Measurements from ENCODE around the gene APOC4. TPM values are rescaled to one million over a fixed set of nuclear protein-coding genes. Genes with fewer than 3 reads are reported as not detected.
A peak's percentile ranks its signal among the peaks of the same experiment; 100 is the strongest.
"Not testable (repeated sequence)": the region's sequence is repeated elsewhere in the genome, so short reads cannot be mapped to it uniquely, and the experiment has no call there.

The APOC4 gene
- polyA plus RNA-seq, 1 donor: not detected

- DNase-seq: peak; percentile 90
Observed at GRCh38 chr19:44914433-44915206, 27.4 kb upstream of the APOC4 start, which contains the start of gene APOC1. TSS of gene APOC1 (plus strand) at chr19:44914608. CDS start at chr19:44914892, 284 bp downstream.

- no peak for DNase-seq
Observed at GRCh38 chr19:44924243-44924725, 17.8 kb upstream of the APOC4 start.

- peak; percentile 54 for DNase-seq
Observed at GRCh38 chr19:44925114-44925891, 16.7 kb upstream of the APOC4 start.

- DNase-seq: not testable (repeated sequence)
Observed at GRCh38 chr19:44926245-44927077, 15.6 kb upstream of the APOC4 start.

- no peak for DNase-seq
Observed at GRCh38 chr19:44927746-44928145, 14.3 kb upstream of the APOC4 start.

- DNase-seq: no peak
Observed at GRCh38 chr19:44930088-44930487, 11.9 kb upstream of the APOC4 start.

GRCh38 chr19:44931541-44931940 is 10.5 kb upstream of the APOC4 start:
- DNase-seq: no peak

GRCh38 chr19:44939668-44940067 is 2.4 kb upstream of the APOC4 start:
- no peak for DNase-seq

GRCh38 chr19:44943801-44944249 is 1.8 kb downstream of the APOC4 start:
- no peak for DNase-seq

- no peak for DNase-seq
Observed at GRCh38 chr19:44947041-44947581, 5.1 kb downstream of the APOC4 start.

GRCh38 chr19:44948237-44948636 is 6.2 kb downstream of the APOC4 start:
- DNase-seq: no peak

- DNase-seq: no peak
Observed at GRCh38 chr19:44948763-44949374, 6.8 kb downstream of the APOC4 start.

- no peak for DNase-seq
Observed at GRCh38 chr19:44949550-44949949, 7.5 kb downstream of the APOC4 start.

GRCh38 chr19:44951179-44952159 is 9.4 kb downstream of the APOC4 start:
- peak; percentile 73 for DNase-seq

- no peak for DNase-seq
Observed at GRCh38 chr19:44954278-44954648, 12.2 kb downstream of the APOC4 start.

GRCh38 chr19:44954649-44955504 is 12.8 kb downstream of the APOC4 start, which contains the start of gene CLPTM1:
TSS of gene CLPTM1 (plus strand) at chr19:44955380. CDS start at chr19:44955396, 16 bp downstream.
- DNase-seq: peak; percentile 97

- no peak for DNase-seq
Observed at GRCh38 chr19:44955505-44956439, 13.7 kb downstream of the APOC4 start.

- no peak for DNase-seq
Observed at GRCh38 chr19:44957526-44957925, 15.5 kb downstream of the APOC4 start.
